ENCODE data around the gene NOX5. TPM values are rescaled to one million over a fixed set of nuclear protein-coding genes. Genes with fewer than 3 reads are reported as not detected.

The NOX5 gene
- total and polyA plus RNA-seq, 2 donors (not counting 1 experiment from before 2014, with no cell fraction given), result 0.25 to 0.33 TPM

- TF ChIP-seq, protein P1, sequence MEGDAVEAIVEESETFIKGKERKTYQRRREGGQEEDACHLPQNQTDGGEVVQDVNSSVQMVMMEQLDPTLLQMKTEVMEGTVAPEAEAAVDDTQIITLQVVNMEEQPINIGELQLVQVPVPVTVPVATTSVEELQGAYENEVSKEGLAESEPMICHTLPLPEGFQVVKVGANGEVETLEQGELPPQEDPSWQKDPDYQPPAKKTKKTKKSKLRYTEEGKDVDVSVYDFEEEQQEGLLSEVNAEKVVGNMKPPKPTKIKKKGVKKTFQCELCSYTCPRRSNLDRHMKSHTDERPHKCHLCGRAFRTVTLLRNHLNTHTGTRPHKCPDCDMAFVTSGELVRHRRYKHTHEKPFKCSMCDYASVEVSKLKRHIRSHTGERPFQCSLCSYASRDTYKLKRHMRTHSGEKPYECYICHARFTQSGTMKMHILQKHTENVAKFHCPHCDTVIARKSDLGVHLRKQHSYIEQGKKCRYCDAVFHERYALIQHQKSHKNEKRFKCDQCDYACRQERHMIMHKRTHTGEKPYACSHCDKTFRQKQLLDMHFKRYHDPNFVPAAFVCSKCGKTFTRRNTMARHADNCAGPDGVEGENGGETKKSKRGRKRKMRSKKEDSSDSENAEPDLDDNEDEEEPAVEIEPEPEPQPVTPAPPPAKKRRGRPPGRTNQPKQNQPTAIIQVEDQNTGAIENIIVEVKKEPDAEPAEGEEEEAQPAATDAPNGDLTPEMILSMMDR (conservative IDR thresholded peaks at IDR 0.05 in 1 of 2, IDR thresholded peaks at IDR 0.05 in 1 of 2; ENCODE audit: low read depth in 1 of 2, low read length in 2 of 2), result no peak
- no peak for TF ChIP-seq EZH2 (IDR thresholded peaks at IDR 0.05; ENCODE audit: low read length, missing control alignments)
- Histone ChIP-seq H3K9ac (ENCODE audit: insufficient read depth, low read length) (no peak overlapping the region), H3K27me3 (ENCODE audit: control insufficient read depth, insufficient read depth, low read length) (peaks cover 8% of the 10 kb centered on the region), H3K36me3 (ENCODE audit: control insufficient read depth, insufficient read depth, low read length) (no peaks in the 10 kb centered on the region), H3K9me3 (ENCODE audit: control insufficient read depth, insufficient read depth, low read depth, low read length) (no peaks in the 10 kb centered on the region), H2AFZ (ENCODE audit: low read length) (no peak overlapping the region), H3K4me1 (ENCODE audit: control insufficient read depth, extremely low read depth, insufficient read depth, low read length) (no peaks in the 10 kb centered on the region), H4K20me1 (ENCODE audit: control insufficient read depth, extremely low read depth, insufficient read depth, low read length) (no peaks in the 10 kb centered on the region), H3K27ac (ENCODE audit: insufficient read depth, low read length) (no peak overlapping the region), H3K4me2 (ENCODE audit: extremely low read depth, insufficient read depth, low read length) (no peak overlapping the region), H3K79me2 (ENCODE audit: control insufficient read depth, insufficient read depth, low read length) (no peaks in the 10 kb centered on the region), H3K4me3 (replicated peaks in 1 of 4; ENCODE audit: control extremely low read depth in 1 of 4, insufficient read depth in 1 of 4, low read depth in 3 of 4, low read length in 4 of 4) (no peak overlapping the region)
- DNase-seq (ENCODE audit: low read depth in 2 of 2), result no peak
Measured at GRCh38 chr15:69042531-69042930, 28.0 kb downstream of the NOX5 start.

GRCh38 chr15:69045802-69046201 lies 31.3 kb downstream of the NOX5 start:
- no peaks in the 10 kb centered on the region for H3K4me1 ChIP-seq (ENCODE audit: control insufficient read depth, extremely low read depth, insufficient read depth, low read length)
- no peak overlapping the region for H3K27ac ChIP-seq (ENCODE audit: insufficient read depth, low read length)
- TF ChIP-seq EZH2 (IDR thresholded peaks at IDR 0.05; ENCODE audit: low read length, missing control alignments), result no peak
- TF ChIP-seq, protein P1 (conservative IDR thresholded peaks at IDR 0.05 in 1 of 2, IDR thresholded peaks at IDR 0.05 in 1 of 2; ENCODE audit: low read depth in 1 of 2, low read length in 2 of 2), result peak; percentile 17 to 33
- H3K79me2 ChIP-seq (ENCODE audit: control insufficient read depth, insufficient read depth, low read length), result no peaks in the 10 kb centered on the region
- H2AFZ ChIP-seq (ENCODE audit: low read length), result no peak overlapping the region
- peak; percentile 30 to 57 for DNase-seq (ENCODE audit: low read depth in 2 of 2)
- no peak overlapping the region for H3K4me3 ChIP-seq (replicated peaks in 1 of 4; ENCODE audit: control extremely low read depth in 1 of 4, insufficient read depth in 1 of 4, low read depth in 3 of 4, low read length in 4 of 4)
- H3K36me3 ChIP-seq (ENCODE audit: control insufficient read depth, insufficient read depth, low read length), result no peaks in the 10 kb centered on the region
- no peaks in the 10 kb centered on the region for H3K27me3 ChIP-seq (ENCODE audit: control insufficient read depth, insufficient read depth, low read length)
- no peaks in the 10 kb centered on the region for H4K20me1 ChIP-seq (ENCODE audit: control insufficient read depth, extremely low read depth, insufficient read depth, low read length)
- no peak overlapping the region for H3K9ac ChIP-seq (ENCODE audit: insufficient read depth, low read length)
- H3K4me2 ChIP-seq (ENCODE audit: extremely low read depth, insufficient read depth, low read length), result no peak overlapping the region
- no peaks in the 10 kb centered on the region for H3K9me3 ChIP-seq (ENCODE audit: control insufficient read depth, insufficient read depth, low read depth, low read length)

DNA sequence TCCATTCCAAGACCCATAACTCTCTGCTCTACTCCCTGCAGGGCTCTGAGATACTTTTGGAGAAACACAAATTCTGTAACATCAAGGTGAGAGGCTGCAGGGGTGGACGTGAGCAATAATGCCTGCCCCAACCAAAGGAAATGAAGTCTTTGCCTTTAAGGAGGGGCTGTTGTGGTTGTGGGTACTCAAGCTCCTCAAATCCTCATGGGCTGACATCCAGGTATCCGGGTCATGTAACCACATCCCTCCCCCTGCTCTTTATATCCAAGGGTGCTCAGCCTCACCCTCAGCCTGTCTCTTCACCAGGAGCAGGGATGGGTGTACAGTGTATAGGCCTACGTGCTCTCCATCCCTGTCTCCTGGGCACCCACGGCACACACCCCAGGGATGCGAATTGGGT lies 32.3 kb downstream of the NOX5 start:
- H3K36me3 ChIP-seq (ENCODE audit: control insufficient read depth, insufficient read depth, low read length), result no peaks in the 10 kb centered on the region
- TF ChIP-seq, protein P1 (conservative IDR thresholded peaks at IDR 0.05 in 1 of 2, IDR thresholded peaks at IDR 0.05 in 1 of 2; ENCODE audit: low read depth in 1 of 2, low read length in 2 of 2), result no peak
- TF ChIP-seq EZH2 (IDR thresholded peaks at IDR 0.05; ENCODE audit: low read length, missing control alignments), result no peak
- no peak overlapping the region for H3K4me2 ChIP-seq (ENCODE audit: extremely low read depth, insufficient read depth, low read length)
- H3K4me3 ChIP-seq (replicated peaks in 1 of 4; ENCODE audit: control extremely low read depth in 1 of 4, insufficient read depth in 1 of 4, low read depth in 3 of 4, low read length in 4 of 4), result no peak overlapping the region
- no peaks in the 10 kb centered on the region for H3K79me2 ChIP-seq (ENCODE audit: control insufficient read depth, insufficient read depth, low read length)
- H2AFZ ChIP-seq (ENCODE audit: low read length), result no peak overlapping the region
- no peak overlapping the region for H3K27ac ChIP-seq (ENCODE audit: insufficient read depth, low read length)
- no peak for DNase-seq (ENCODE audit: low read depth in 2 of 2)
- no peaks in the 10 kb centered on the region for H4K20me1 ChIP-seq (ENCODE audit: control insufficient read depth, extremely low read depth, insufficient read depth, low read length)
- H3K27me3 ChIP-seq (ENCODE audit: control insufficient read depth, insufficient read depth, low read length), result no peaks in the 10 kb centered on the region
- H3K9me3 ChIP-seq (ENCODE audit: control insufficient read depth, insufficient read depth, low read depth, low read length), result no peaks in the 10 kb centered on the region
- H3K4me1 ChIP-seq (ENCODE audit: control insufficient read depth, extremely low read depth, insufficient read depth, low read length), result no peaks in the 10 kb centered on the region
- no peak overlapping the region for H3K9ac ChIP-seq (ENCODE audit: insufficient read depth, low read length)
